Measurements from ENCODE around the gene IGFBP1.
"Not testable (repeated sequence)": the region's sequence is repeated elsewhere in the genome, so short reads cannot be mapped to it uniquely, and the experiment has no call there.

The IGFBP1 gene

GRCh38 chr7:45888185-45888992, at the start of gene IGFBP1:
IGFBP1 (plus strand) TSS chr7:45888488; CDS start chr7:45888653, 165 bp downstream.
- no peak for DNase-seq

GRCh38 chr7:45838852-45839251, 49.4 kb upstream of the IGFBP1 start:
- DNase-seq: not testable (repeated sequence)

- not testable (repeated sequence) for DNase-seq
Measured at GRCh38 chr7:45841926-45842717, 46.2 kb upstream of the IGFBP1 start.

GRCh38 chr7:45846536-45846935, 41.8 kb upstream of the IGFBP1 start:
- not testable (repeated sequence) for DNase-seq

GRCh38 chr7:45848734-45849133, 39.6 kb upstream of the IGFBP1 start:
- not testable (repeated sequence) for DNase-seq

GRCh38 chr7:45852984-45853383, 35.3 kb upstream of the IGFBP1 start:
- DNase-seq: not testable (repeated sequence)

- not testable (repeated sequence) for DNase-seq
Measured at GRCh38 chr7:45853491-45853890, 34.8 kb upstream of the IGFBP1 start.

- not testable (repeated sequence) for DNase-seq
Measured at GRCh38 chr7:45855680-45856079, 32.6 kb upstream of the IGFBP1 start.

GRCh38 chr7:45856888-45857287, 31.4 kb upstream of the IGFBP1 start:
- DNase-seq: not testable (repeated sequence)

GRCh38 chr7:45863715-45864114, 24.6 kb upstream of the IGFBP1 start:
- no peak for DNase-seq

GRCh38 chr7:45865594-45866410, 22.5 kb upstream of the IGFBP1 start:
- no peak for DNase-seq

- DNase-seq: no peak
Measured at GRCh38 chr7:45867471-45867870, 20.8 kb upstream of the IGFBP1 start.

GRCh38 chr7:45869426-45869825, 18.9 kb upstream of the IGFBP1 start:
- no peak for DNase-seq

GRCh38 chr7:45872116-45873034, 15.9 kb upstream of the IGFBP1 start:
- no peak for DNase-seq

GRCh38 chr7:45873035-45873354, 15.3 kb upstream of the IGFBP1 start, which contains the start of gene CCDC201:
CCDC201 (minus strand) TSS chr7:45873082; CDS start chr7:45873007, 75 bp downstream.
- DNase-seq: no peak

- no peak for DNase-seq
Measured at GRCh38 chr7:45873355-45873754, 14.9 kb upstream of the IGFBP1 start.

GRCh38 chr7:45874408-45875131, 13.7 kb upstream of the IGFBP1 start:
- DNase-seq: no peak

- no peak for DNase-seq
Measured at GRCh38 chr7:45876519-45876918, 11.8 kb upstream of the IGFBP1 start.

- no peak for DNase-seq
Measured at GRCh38 chr7:45878457-45879144, 9.7 kb upstream of the IGFBP1 start.

GRCh38 chr7:45880433-45880860, 7.8 kb upstream of the IGFBP1 start:
- DNase-seq: no peak
